GM21390 (cell line): Measurements from ENCODE around the gene MYO7A.
A peak's percentile ranks its signal among the peaks of the same experiment; 100 is the strongest.

Experiments used
- ATAC-seq: cut with Tn5 transposase; IDR thresholded peaks from one replicate; pipeline ENCODE4 v1.9.1; 2021; ENCODE audit not compliant: unreplicated experiment

The MYO7A gene

GRCh38 chr11:77127920-77128691 lies at the start of gene MYO7A:
TSS of gene MYO7A (plus strand) at chr11:77128246. CDS start at chr11:77130635, 2,389 bp downstream.
- no peak for ATAC-seq

GRCh38 chr11:77079666-77080065 lies 48.4 kb upstream of the MYO7A start:
- ATAC-seq, result no peak

- ATAC-seq, result no peak
Observed at GRCh38 chr11:77080643-77081210, 47.3 kb upstream of the MYO7A start.

- ATAC-seq, result no peak
Observed at GRCh38 chr11:77081381-77081851, 46.6 kb upstream of the MYO7A start.

- ATAC-seq, result no peak
Observed at GRCh38 chr11:77081976-77082836, 45.8 kb upstream of the MYO7A start.

GRCh38 chr11:77082838-77083565 lies 45.0 kb upstream of the MYO7A start:
- ATAC-seq, result no peak

GRCh38 chr11:77083566-77084245 lies 44.3 kb upstream of the MYO7A start:
- ATAC-seq, result no peak

- ATAC-seq, result no peak
Observed at GRCh38 chr11:77084581-77085191, 43.4 kb upstream of the MYO7A start.

- ATAC-seq, result no peak
Observed at GRCh38 chr11:77085652-77086051, 42.4 kb upstream of the MYO7A start.

GRCh38 chr11:77086521-77087472 lies 41.2 kb upstream of the MYO7A start:
- ATAC-seq, result no peak

- ATAC-seq, result no peak
Observed at GRCh38 chr11:77087723-77088225, 40.3 kb upstream of the MYO7A start.

- no peak for ATAC-seq
Observed at GRCh38 chr11:77088236-77089003, 39.6 kb upstream of the MYO7A start.

- no peak for ATAC-seq
Observed at GRCh38 chr11:77089004-77089545, 39.0 kb upstream of the MYO7A start.

GRCh38 chr11:77090046-77090372 lies 38.0 kb upstream of the MYO7A start:
- ATAC-seq, result no peak

- no peak for ATAC-seq
Observed at GRCh38 chr11:77090373-77091111, 37.5 kb upstream of the MYO7A start.

GRCh38 chr11:77091146-77091940 lies 36.7 kb upstream of the MYO7A start:
- peak; percentile 96 for ATAC-seq
